ENCODE measurements around the gene TMEM255B.

DNA sequence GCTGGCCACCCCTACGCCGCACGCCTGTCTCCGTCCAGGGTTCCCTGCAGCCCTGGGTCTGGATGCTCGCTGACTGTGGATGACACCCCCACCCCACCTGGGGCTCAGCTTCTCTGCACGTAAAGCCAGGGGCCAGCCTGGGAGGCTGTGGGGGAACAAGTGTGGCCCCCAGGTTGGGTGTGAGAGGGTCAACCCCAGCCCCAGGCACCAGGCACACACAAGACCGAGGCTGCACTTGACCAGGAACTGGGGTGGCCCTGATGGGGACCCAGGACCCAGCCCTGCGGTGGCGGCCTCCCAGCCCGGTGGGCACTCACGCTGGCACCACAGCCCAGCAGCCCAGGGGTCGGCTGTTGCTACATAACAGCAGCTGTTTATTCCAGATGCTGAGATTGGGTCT lies 63.2 kb downstream of the TMEM255B start:
- TF ChIP-seq BACH2 (CRISPR knock-in tag; IDR thresholded peaks at IDR 0.05; ENCODE audit: borderline replicate concordance) (no peak), ISL1 (CRISPR knock-in tag; IDR thresholded peaks at IDR 0.05) (no peak), TCF4 (CRISPR knock-in tag; IDR thresholded peaks at IDR 0.05; ENCODE audit: borderline replicate concordance) (no peak), ZNF8 (CRISPR knock-in tag; IDR thresholded peaks at IDR 0.05) (no peak)
- TF ChIP-seq, protein P1, sequence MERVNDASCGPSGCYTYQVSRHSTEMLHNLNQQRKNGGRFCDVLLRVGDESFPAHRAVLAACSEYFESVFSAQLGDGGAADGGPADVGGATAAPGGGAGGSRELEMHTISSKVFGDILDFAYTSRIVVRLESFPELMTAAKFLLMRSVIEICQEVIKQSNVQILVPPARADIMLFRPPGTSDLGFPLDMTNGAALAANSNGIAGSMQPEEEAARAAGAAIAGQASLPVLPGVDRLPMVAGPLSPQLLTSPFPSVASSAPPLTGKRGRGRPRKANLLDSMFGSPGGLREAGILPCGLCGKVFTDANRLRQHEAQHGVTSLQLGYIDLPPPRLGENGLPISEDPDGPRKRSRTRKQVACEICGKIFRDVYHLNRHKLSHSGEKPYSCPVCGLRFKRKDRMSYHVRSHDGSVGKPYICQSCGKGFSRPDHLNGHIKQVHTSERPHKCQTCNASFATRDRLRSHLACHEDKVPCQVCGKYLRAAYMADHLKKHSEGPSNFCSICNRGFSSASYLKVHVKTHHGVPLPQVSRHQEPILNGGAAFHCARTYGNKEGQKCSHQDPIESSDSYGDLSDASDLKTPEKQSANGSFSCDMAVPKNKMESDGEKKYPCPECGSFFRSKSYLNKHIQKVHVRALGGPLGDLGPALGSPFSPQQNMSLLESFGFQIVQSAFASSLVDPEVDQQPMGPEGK (CRISPR knock-in tag; IDR thresholded peaks at IDR 0.05; ENCODE audit: borderline replicate concordance), result no peak
- TF ChIP-seq, protein P2, sequence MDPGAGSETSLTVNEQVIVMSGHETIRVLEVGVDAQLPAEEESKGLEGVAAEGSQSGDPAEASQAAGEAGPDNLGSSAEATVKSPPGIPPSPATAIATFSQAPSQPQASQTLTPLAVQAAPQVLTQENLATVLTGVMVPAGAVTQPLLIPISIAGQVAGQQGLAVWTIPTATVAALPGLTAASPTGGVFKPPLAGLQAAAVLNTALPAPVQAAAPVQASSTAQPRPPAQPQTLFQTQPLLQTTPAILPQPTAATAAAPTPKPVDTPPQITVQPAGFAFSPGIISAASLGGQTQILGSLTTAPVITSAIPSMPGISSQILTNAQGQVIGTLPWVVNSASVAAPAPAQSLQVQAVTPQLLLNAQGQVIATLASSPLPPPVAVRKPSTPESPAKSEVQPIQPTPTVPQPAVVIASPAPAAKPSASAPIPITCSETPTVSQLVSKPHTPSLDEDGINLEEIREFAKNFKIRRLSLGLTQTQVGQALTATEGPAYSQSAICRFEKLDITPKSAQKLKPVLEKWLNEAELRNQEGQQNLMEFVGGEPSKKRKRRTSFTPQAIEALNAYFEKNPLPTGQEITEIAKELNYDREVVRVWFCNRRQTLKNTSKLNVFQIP (CRISPR knock-in tag; IDR thresholded peaks at IDR 0.05; ENCODE audit: borderline replicate concordance, low read depth), result no peak
- TF ChIP-seq, protein P3, sequence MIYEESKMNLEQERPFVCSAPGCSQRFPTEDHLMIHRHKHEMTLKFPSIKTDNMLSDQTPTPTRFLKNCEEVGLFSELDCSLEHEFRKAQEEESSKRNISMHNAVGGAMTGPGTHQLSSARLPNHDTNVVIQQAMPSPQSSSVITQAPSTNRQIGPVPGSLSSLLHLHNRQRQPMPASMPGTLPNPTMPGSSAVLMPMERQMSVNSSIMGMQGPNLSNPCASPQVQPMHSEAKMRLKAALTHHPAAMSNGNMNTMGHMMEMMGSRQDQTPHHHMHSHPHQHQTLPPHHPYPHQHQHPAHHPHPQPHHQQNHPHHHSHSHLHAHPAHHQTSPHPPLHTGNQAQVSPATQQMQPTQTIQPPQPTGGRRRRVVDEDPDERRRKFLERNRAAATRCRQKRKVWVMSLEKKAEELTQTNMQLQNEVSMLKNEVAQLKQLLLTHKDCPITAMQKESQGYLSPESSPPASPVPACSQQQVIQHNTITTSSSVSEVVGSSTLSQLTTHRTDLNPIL (CRISPR knock-in tag; IDR thresholded peaks at IDR 0.05; ENCODE audit: low read depth), result no peak
